ENCODE measurements around the gene OR4B1.

Gene OR4B1

GRCh38 chr11:48263423-48263911 lies 46.9 kb downstream of the OR4B1 start, which contains the start of gene OR4X1:
OR4X1 (plus strand) TSS chr11:48263861; CDS start chr11:48263861, 0 bp downstream.
- no peak for DNase-seq

Data from inflammatory macrophage treated with lipopolysaccharide for 4 hours (primary cell).